Measurements from ENCODE around the gene CELF2.

DNA sequence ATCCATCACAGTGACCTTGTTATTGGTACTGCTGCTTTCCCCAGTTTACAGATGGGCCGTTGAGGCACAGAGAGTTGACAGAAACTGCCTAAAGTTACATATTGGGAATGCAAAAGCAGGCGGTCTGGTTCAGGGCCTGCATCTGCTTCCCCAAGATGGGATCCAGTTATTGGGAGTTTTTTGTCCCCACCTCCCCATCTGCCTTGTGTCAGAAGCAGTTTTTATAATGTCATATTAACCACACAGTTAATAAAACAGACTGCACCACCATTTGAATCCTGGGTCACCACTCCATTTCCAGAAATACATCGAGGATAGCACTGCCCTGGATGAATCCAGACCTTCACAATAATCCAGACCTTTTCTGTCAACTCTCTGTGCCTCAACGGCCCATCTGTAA is 67.9 kb downstream of the CELF2 start:
- TF ChIP-seq EZH2phosphoT487 (IDR thresholded peaks at IDR 0.05; ENCODE audit: insufficient read depth, low read depth) (no peak), EZH2 (IDR thresholded peaks at IDR 0.05; ENCODE audit: insufficient read depth, poor library complexity, severe bottlenecking) (no peak)

Data from GM23248 (cell line).